ENCODE data around the gene DYNC1LI1. TPM values are rescaled to one million over a fixed set of nuclear protein-coding genes. Genes with fewer than 3 reads are reported as not detected.

The DYNC1LI1 gene
- total RNA-seq, 1 experiment from 2014 or later = 42.8 TPM

DNA sequence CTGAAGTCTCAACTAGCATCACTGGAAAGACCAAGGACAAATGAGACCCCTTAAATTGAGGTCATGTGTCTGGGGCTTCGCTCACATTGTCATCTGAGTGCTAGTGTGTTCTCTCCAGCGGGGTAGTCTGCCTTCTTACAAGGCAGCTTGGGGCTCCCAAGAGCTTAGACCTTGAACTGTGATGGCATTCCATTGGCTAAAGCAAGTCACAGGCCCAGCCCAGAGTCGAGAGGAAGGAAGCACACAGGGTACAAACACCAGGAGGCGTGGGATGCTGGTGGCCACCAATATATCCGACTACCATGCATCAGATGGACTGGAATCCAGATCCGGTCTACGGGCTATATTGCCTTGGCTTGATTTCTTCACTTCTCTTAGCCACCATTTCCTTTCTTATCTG is 31.5 kb upstream of the DYNC1LI1 start:
- ATAC-seq = peak; percentile 61
- no peak overlapping the region for H3K4me3 Mint-ChIP-seq
- POLR2A ChIA-PET = interaction anchor here (0.6 kb wide), 2 partner anchors 101 to 153 kb away, joined by 4 to 5 read pairs; no protein-coding TSS in a partner anchor
- peaks cover 6% of the 10 kb centered on the region for H3K4me1 Mint-ChIP-seq
- TF ChIP-seq, protein P1, sequence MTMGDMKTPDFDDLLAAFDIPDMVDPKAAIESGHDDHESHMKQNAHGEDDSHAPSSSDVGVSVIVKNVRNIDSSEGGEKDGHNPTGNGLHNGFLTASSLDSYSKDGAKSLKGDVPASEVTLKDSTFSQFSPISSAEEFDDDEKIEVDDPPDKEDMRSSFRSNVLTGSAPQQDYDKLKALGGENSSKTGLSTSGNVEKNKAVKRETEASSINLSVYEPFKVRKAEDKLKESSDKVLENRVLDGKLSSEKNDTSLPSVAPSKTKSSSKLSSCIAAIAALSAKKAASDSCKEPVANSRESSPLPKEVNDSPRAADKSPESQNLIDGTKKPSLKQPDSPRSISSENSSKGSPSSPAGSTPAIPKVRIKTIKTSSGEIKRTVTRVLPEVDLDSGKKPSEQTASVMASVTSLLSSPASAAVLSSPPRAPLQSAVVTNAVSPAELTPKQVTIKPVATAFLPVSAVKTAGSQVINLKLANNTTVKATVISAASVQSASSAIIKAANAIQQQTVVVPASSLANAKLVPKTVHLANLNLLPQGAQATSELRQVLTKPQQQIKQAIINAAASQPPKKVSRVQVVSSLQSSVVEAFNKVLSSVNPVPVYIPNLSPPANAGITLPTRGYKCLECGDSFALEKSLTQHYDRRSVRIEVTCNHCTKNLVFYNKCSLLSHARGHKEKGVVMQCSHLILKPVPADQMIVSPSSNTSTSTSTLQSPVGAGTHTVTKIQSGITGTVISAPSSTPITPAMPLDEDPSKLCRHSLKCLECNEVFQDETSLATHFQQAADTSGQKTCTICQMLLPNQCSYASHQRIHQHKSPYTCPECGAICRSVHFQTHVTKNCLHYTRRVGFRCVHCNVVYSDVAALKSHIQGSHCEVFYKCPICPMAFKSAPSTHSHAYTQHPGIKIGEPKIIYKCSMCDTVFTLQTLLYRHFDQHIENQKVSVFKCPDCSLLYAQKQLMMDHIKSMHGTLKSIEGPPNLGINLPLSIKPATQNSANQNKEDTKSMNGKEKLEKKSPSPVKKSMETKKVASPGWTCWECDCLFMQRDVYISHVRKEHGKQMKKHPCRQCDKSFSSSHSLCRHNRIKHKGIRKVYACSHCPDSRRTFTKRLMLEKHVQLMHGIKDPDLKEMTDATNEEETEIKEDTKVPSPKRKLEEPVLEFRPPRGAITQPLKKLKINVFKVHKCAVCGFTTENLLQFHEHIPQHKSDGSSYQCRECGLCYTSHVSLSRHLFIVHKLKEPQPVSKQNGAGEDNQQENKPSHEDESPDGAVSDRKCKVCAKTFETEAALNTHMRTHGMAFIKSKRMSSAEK (CRISPR knock-in tag; IDR thresholded peaks at IDR 0.05; ENCODE audit: borderline replicate concordance) = no peak
- TF ChIP-seq NR2C2 (CRISPR knock-in tag; IDR thresholded peaks at IDR 0.05) (no peak), USF2 (CRISPR knock-in tag; IDR thresholded peaks at IDR 0.05) (no peak), FOXJ3 (CRISPR knock-in tag; IDR thresholded peaks at IDR 0.05; ENCODE audit: borderline replicate concordance) (no peak), NFATC4 (CRISPR knock-in tag; IDR thresholded peaks at IDR 0.05) (no peak), IRF2 (CRISPR knock-in tag; IDR thresholded peaks at IDR 0.05; ENCODE audit: borderline replicate concordance, low read depth) (no peak), TCF7 (CRISPR knock-in tag; IDR thresholded peaks at IDR 0.05; ENCODE audit: low read depth) (no peak), RORB (CRISPR knock-in tag; IDR thresholded peaks at IDR 0.05) (no peak), SMAD4 (CRISPR knock-in tag; IDR thresholded peaks at IDR 0.05) (no peak), NR3C1 (CRISPR knock-in tag; conservative IDR thresholded peaks at IDR 0.05; ENCODE audit: low read depth) (no peak), CTCF (IDR thresholded peaks at IDR 0.05) (no peak), GABPB1 (CRISPR knock-in tag; IDR thresholded peaks at IDR 0.05) (no peak), CREM (CRISPR knock-in tag; IDR thresholded peaks at IDR 0.05) (no peak), ZNF671 (CRISPR knock-in tag; IDR thresholded peaks at IDR 0.05) (no peak)
- TF ChIP-seq, protein P2, sequence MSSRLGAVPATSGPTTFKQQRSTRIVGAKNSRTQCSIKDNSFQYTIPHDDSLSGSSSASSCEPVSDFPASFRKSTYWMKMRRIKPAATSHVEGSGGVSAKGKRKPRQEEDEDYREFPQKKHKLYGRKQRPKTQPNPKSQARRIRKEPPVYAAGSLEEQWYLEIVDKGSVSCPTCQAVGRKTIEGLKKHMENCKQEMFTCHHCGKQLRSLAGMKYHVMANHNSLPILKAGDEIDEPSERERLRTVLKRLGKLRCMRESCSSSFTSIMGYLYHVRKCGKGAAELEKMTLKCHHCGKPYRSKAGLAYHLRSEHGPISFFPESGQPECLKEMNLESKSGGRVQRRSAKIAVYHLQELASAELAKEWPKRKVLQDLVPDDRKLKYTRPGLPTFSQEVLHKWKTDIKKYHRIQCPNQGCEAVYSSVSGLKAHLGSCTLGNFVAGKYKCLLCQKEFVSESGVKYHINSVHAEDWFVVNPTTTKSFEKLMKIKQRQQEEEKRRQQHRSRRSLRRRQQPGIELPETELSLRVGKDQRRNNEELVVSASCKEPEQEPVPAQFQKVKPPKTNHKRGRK (CRISPR knock-in tag; IDR thresholded peaks at IDR 0.05; ENCODE audit: borderline replicate concordance) = no peak
- TF ChIP-seq, protein P3, sequence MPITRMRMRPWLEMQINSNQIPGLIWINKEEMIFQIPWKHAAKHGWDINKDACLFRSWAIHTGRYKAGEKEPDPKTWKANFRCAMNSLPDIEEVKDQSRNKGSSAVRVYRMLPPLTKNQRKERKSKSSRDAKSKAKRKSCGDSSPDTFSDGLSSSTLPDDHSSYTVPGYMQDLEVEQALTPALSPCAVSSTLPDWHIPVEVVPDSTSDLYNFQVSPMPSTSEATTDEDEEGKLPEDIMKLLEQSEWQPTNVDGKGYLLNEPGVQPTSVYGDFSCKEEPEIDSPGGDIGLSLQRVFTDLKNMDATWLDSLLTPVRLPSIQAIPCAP (CRISPR knock-in tag; IDR thresholded peaks at IDR 0.05) = no peak
- no peak overlapping the region for H3K27ac Mint-ChIP-seq
- DNase-seq (ENCODE audit: low spot score) = no peak
- CTCF ChIA-PET = interaction anchor here (1.0 kb wide), 1 partner anchor 10 kb away, joined by 3 read pairs; no protein-coding TSS in a partner anchor
- H3K9me3 Mint-ChIP-seq = no peaks in the 10 kb centered on the region
- no peaks in the 10 kb centered on the region for H3K36me3 Mint-ChIP-seq
- H3K27me3 Mint-ChIP-seq (ENCODE audit: low read depth) = peaks cover 5% of the 10 kb centered on the region

- Mint-ChIP-seq H3K4me1 (peaks cover 6% of the 10 kb centered on the region), H3K4me3 (no peak overlapping the region), H3K27me3 (ENCODE audit: low read depth) (peaks cover 5% of the 10 kb centered on the region), H3K9me3 (no peaks in the 10 kb centered on the region), H3K36me3 (no peaks in the 10 kb centered on the region), H3K27ac (no peak overlapping the region)
- CTCF ChIA-PET = interaction anchor here (1.0 kb wide), 1 partner anchor 9 kb away, joined by 3 read pairs; no protein-coding TSS in a partner anchor
- no peak for ATAC-seq
- DNase-seq (ENCODE audit: low spot score) = no peak
- POLR2A ChIA-PET = interaction anchor here (0.6 kb wide), 1 partner anchor 153 kb away, joined by 5 read pairs; no protein-coding TSS in a partner anchor
- no peak for TF ChIP-seq NR2C2 (CRISPR knock-in tag; IDR thresholded peaks at IDR 0.05)
These were observed 31.1 kb upstream of the DYNC1LI1 start for GRCh38 chr3:32601722-32602121.

All from WTC11 (cell line).